ENCODE measurements around the gene TRIM26. TPM values are rescaled to one million over a fixed set of nuclear protein-coding genes. Genes with fewer than 3 reads are reported as not detected.

The TRIM26 gene
- total RNA-seq, 2 experiments from 2014 or later, result 42.1 to 44.1 TPM

GRCh38 chr6:30244560-30244959 lies 31.4 kb upstream of the TRIM26 start:
- Histone ChIP-seq H3K4me3 (ENCODE audit: low read length) (no peak overlapping the region), H3K27me3 (ENCODE audit: control insufficient read depth in 1 of 2, insufficient read depth in 2 of 2, low read length in 2 of 2) (peaks cover 5 to 6% of the 10 kb centered on the region in 2 experiments), H3K36me3 (ENCODE audit: insufficient read depth, low read length) (no peaks in the 10 kb centered on the region), H3K9me3 (ENCODE audit: control insufficient read depth in 1 of 2, insufficient read depth in 1 of 2, low read length in 2 of 2) (no peaks in the 10 kb centered on the region), H3K4me1 (ENCODE audit: insufficient read depth, low read length) (no peaks in the 10 kb centered on the region), H3K27ac (ENCODE audit: low read depth in 1 of 2, low read length in 2 of 2) (no peak overlapping the region)
- ChIA-PET POLR2A (no interaction called here), CTCF (no interaction called here)
- Mint-ChIP-seq H3K4me3 (no peak overlapping the region), H3K36me3 (ENCODE audit: low read depth) (no peaks in the 10 kb centered on the region), H3K4me1 (ENCODE audit: low read depth) (no peaks in the 10 kb centered on the region), H3K27ac (no peak overlapping the region), H3K9me3 (no peaks in the 10 kb centered on the region), H3K27me3 (peaks cover 25% of the 10 kb centered on the region)
- intact Hi-C loops (cut with DNase I, micrococcal nuclease), result no loop called here
- TF ChIP-seq, protein P1, sequence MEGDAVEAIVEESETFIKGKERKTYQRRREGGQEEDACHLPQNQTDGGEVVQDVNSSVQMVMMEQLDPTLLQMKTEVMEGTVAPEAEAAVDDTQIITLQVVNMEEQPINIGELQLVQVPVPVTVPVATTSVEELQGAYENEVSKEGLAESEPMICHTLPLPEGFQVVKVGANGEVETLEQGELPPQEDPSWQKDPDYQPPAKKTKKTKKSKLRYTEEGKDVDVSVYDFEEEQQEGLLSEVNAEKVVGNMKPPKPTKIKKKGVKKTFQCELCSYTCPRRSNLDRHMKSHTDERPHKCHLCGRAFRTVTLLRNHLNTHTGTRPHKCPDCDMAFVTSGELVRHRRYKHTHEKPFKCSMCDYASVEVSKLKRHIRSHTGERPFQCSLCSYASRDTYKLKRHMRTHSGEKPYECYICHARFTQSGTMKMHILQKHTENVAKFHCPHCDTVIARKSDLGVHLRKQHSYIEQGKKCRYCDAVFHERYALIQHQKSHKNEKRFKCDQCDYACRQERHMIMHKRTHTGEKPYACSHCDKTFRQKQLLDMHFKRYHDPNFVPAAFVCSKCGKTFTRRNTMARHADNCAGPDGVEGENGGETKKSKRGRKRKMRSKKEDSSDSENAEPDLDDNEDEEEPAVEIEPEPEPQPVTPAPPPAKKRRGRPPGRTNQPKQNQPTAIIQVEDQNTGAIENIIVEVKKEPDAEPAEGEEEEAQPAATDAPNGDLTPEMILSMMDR (IDR thresholded peaks at IDR 0.05), result no peak
- ATAC-seq (ENCODE audit: poor library complexity) (no peak), DNase-seq (no peak)

DNA sequence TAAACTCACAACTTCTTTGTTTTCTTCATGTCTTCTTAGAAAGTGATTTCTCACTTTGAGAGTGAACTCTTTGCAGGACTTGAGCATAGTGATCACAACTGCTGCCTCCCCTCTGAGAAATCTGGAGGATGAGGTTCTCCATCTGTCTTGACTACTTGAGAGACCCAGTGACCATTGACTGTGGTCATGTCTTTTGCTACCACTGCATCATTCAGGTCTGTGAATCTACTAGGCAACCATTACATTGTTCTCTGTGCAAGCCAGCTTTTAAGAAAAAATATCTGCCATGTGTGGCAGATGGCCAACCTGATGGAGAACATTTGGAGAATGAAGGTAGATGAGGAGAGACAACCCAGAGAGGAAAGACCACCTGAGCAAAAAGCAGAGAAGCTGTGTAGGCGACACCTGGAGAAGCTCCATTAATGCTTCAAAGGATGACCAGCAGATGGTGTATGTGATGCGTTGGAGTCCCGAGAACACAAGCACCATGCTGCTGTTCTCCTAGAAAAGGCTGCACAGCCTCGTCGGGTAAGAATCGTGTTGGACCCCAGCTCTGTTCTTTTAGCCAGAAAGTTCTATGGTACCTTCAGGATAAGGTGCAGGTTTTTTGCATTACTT lies 25.1 kb upstream of the TRIM26 start:
- no peaks in the 10 kb centered on the region for H3K9me3 ChIP-seq (ENCODE audit: control insufficient read depth in 1 of 2, insufficient read depth in 1 of 2, low read length in 2 of 2)
- POLR2A ChIA-PET, result interaction anchor here (0.7 kb wide), 1 partner anchor 25 kb away, joined by 3 read pairs; the partner anchor contains the start of gene TRIM26
- CTCF ChIA-PET, result interaction anchor here (0.6 to 2.2 kb wide), 9 partner anchors 9 to 168 kb away, joined by 3 to 7 read pairs (median 4); no protein-coding TSS in a partner anchor
- no peak overlapping the region for H3K4me3 ChIP-seq (ENCODE audit: low read length)
- Mint-ChIP-seq H3K4me1 (ENCODE audit: low read depth) (no peaks in the 10 kb centered on the region), H3K4me3 (no peak overlapping the region), H3K36me3 (ENCODE audit: low read depth) (no peaks in the 10 kb centered on the region), H3K27me3 (peaks cover 34% of the 10 kb centered on the region), H3K9me3 (no peaks in the 10 kb centered on the region), H3K27ac (no peak overlapping the region)
- H3K27ac ChIP-seq (ENCODE audit: low read depth in 1 of 2, low read length in 2 of 2), result no peak overlapping the region
- TF ChIP-seq, protein P1 (IDR thresholded peaks at IDR 0.05), result peak; percentile 41
- no peaks in the 10 kb centered on the region for H3K36me3 ChIP-seq (ENCODE audit: insufficient read depth, low read length)
- peak in 6 of 14 experiments; percentile 14 to 67 (median 34) for DNase-seq
- peaks cover 0 to 3% of the 10 kb centered on the region in 2 experiments for H3K27me3 ChIP-seq (ENCODE audit: control insufficient read depth in 1 of 2, insufficient read depth in 2 of 2, low read length in 2 of 2)
- no peak for ATAC-seq (ENCODE audit: poor library complexity)
- intact Hi-C loops (cut with DNase I, micrococcal nuclease), result loop anchor here (1.0 kb wide), 1 partner anchor 159 kb away; no protein-coding TSS in a partner anchor
- H3K4me1 ChIP-seq (ENCODE audit: insufficient read depth, low read length), result no peaks in the 10 kb centered on the region

- Histone ChIP-seq H3K9me3 (ENCODE audit: control insufficient read depth in 1 of 2, insufficient read depth in 1 of 2, low read length in 2 of 2) (no peaks in the 10 kb centered on the region), H3K36me3 (ENCODE audit: insufficient read depth, low read length) (no peaks in the 10 kb centered on the region), H3K27me3 (ENCODE audit: control insufficient read depth in 1 of 2, insufficient read depth in 2 of 2, low read length in 2 of 2) (no peaks in the 10 kb centered on the region), H3K27ac (ENCODE audit: low read depth in 1 of 2, low read length in 2 of 2) (no peak overlapping the region), H3K4me1 (ENCODE audit: insufficient read depth, low read length) (no peaks in the 10 kb centered on the region), H3K4me3 (ENCODE audit: low read length) (no peak overlapping the region)
- Mint-ChIP-seq H3K36me3 (ENCODE audit: low read depth) (no peaks in the 10 kb centered on the region), H3K27ac (no peak overlapping the region), H3K4me1 (ENCODE audit: low read depth) (no peaks in the 10 kb centered on the region), H3K9me3 (no peaks in the 10 kb centered on the region), H3K27me3 (peaks cover 35% of the 10 kb centered on the region), H3K4me3 (no peak overlapping the region)
- ATAC-seq (ENCODE audit: poor library complexity), result no peak
- ChIA-PET CTCF (no interaction called here), POLR2A (no interaction called here)
- TF ChIP-seq, protein P1 (IDR thresholded peaks at IDR 0.05), result no peak
- no peak for DNase-seq
- intact Hi-C loops (cut with DNase I, micrococcal nuclease), result no loop called here
Measured at GRCh38 chr6:30234356-30234755, 21.1 kb upstream of the TRIM26 start.

All from CD4-positive, alpha-beta T cell (primary cell).